Astrocyte of the hippocampus (primary cell): Measurements from ENCODE around the gene SS18L1.
"Not testable (repeated sequence)": the region's sequence is repeated elsewhere in the genome, so short reads cannot be mapped to it uniquely, and the experiment has no call there.

Source experiments
- DNase-seq: peaks from one replicate; pipeline ENCODE4 v3.0.0; 2011; ENCODE audit warnings: low read depth, low spot score

SS18L1 gene

GRCh38 chr20:62137478-62138203 lies 5.9 kb upstream of the SS18L1 start:
- no peak for DNase-seq

GRCh38 chr20:62138204-62138543 lies 5.4 kb upstream of the SS18L1 start:
- no peak for DNase-seq

DNA sequence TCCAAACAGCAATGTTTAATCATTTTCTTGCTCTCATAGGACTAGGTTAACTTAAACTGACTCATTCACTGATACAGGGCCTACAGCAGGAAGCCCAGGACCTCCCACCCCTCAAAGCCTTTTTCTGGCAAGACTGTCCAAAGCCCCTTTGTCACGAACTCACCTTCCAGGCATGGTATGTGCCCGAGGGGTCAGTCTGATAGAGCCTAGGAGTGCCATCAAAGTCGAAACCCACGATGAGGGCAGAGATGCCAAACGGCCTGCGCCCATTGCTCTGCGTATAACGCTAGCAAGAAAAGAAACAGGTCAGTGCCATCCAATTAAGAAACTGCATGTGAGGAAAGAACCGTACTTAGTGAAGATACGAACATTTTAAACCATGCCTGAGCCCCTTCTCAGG lies 4.7 kb upstream of the SS18L1 start:
- DNase-seq, result no peak

DNA sequence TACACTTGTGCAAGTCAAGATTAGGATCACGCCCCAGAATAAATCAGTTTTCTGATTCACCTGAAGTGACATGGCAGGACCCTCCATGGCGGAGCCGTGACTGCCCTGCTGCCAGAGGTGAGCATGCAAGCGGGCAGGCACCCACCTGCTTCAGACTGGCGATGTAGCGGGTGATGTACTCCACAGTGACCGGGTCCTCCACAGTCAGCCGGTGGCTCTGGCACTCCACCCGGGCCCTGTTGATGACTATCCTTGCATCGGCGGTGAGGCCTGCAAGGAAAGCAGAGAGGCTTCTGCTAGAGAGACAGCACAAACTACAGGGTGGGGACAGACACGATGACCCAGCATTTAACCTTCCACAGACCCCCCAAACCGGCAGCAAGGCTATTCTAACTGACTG lies 3.9 kb upstream of the SS18L1 start:
- no peak for DNase-seq

- DNase-seq, result no peak
Observed at GRCh38 chr20:62141043-62141396, 2.5 kb upstream of the SS18L1 start.

DNA sequence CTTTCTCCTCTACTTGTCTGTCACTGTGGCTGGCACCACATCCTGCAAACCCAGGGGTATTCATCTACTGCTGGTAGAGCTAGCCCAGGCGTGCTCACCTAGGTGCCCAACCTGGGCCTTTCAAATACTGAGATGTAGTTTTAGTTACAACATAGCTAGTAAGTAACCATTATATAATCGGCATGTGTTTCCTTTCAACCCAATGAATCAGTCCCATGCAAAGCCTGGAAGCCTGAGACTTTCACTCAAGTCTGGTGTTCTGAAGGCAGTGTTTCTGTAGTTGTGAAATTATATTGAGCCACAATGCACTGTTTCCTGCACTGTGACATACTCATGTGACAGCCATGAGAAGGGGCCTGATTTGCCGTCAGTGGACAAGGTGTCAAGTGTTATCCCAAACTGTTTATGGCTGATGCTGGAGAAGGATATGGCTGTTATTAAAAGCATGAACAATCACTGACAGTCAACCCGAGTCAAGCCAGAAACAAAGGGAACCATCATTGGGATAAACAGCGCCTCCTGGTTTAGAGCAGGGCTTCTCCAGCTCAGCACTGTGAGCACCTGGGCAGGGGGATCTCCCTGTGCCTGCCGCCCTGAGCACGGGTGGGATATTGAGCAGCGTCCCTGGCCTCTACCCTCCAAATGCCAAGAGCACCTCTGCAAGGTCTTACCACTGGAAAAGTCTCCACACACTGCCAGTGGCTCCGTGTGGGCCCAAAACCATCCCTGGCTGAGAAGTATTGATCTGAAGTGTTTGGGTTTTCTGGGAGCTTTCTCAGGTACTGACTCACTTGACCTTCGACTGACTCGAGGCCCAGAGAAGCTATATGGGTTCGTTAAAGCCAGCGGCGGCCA lies 1.9 kb upstream of the SS18L1 start:
- peak; percentile 42 for DNase-seq

DNA sequence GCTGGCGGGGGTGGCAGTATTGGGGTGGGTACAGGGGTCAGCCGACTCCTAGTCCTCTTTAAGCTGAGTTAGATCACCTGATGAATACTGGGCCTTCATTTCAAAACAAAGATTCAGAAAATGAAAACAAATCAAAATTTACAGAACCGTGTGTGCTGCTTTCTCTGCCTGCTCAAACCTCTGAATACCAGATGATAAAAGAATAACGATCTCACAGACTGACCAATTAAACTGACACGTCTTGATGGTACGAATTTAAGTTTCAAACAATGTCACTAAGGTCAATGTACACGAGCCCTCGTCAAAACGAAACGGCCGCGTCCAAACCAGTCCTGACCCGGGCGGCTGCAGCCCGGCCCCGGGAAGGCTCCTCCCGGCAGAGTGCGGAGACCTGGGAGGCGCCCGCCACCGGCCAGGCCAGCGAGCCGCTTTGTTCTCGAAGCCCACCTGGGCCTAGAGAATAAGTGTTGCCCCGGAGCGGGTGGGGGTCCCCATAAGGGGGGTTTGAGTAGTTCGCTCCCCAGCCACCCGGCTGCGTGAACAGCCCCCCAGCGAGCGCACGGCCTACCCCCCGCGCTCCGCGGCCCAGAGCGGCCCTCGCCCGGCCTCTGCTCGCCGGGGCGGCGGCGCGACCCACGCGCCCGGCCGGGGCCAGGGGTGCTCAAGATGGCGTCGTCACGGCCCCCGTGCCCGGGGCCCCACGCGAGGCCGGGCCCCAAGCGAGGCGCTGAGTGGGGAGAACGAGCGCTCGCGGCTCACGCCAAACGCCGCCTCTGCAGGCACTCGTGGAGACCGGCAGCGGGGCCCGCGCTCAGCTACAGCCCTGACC lies 1.1 kb upstream of the SS18L1 start:
- DNase-seq, result peak; percentile 47

- DNase-seq, result peak; percentile 82
Observed at GRCh38 chr20:62143957-62144825, 622 bp downstream of the SS18L1 start.

DNA sequence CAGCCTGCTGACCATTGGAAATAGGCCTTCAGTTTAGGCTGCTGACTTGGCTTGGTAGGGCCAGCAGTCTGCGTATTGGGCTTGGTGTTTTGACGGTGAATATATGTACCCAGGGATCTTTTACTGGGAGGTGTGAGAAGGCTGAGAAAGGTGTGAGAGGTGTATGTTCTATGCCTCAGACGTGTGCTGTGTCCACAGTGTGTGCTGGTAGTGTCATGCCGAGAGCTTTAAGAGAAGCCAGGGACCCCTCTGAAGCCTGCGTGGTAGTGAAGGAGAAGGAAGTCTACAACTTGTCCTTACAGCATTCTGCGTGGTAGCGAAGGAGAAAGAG lies 2.1 kb downstream of the SS18L1 start:
- no peak for DNase-seq

DNA sequence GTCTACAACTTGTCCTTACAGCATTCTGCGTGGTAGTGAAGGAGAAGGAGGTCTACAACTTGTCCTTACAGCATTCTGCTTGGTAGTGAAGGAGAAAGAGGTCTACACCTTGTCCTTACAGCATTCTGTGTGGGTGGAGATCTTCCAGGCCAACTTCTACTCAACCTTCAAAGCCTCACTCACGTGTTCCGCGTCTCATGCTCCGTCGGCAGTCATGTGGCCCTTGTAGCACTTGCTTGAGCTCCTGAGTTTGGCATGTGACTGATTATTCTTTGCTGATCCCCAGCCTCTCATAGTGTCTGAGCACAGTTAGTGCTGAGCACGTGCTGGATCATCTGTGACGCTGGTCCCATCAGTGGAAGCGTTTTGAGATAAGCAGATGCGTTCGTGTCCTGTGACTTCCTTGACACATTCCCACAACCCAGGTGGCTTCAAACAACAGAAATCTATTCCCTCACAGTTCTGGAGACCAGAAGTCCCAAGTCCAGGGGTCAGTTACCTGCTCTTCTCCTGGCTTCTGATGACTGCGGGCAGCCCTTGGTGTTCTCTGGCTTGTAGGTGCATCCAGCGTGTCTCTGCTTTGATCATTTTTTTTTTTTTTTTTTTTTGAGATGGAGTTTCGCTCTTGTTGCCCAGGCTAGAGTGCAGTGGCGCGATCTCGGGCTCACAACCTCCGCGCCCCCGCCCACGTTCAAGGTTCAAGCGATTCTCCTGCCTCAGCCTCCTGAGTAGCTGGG lies 2.6 kb downstream of the SS18L1 start:
- no peak for DNase-seq

DNA sequence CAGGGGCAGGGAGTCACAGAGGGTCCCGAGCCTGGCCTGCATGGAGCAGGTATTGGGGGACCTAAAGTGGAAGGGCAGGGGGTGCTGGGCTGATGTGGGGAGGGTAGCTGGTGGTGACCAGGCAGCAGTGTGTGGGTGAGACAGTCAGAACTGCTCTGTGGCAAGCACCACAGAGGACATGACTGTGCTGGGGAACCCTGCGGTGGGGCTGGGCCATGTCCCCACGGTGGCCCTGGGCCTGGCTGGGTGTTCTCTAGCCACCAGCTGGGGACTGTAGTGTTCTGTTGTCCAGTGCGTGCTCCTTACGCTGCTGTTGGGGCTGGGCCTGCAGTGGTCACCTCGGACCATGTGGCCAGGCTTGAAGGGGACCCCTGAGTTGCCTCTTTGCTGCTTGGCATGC lies 3.6 kb downstream of the SS18L1 start:
- no peak for DNase-seq

- DNase-seq, result no peak
Observed at GRCh38 chr20:62147528-62147927, 4.0 kb downstream of the SS18L1 start.

DNA sequence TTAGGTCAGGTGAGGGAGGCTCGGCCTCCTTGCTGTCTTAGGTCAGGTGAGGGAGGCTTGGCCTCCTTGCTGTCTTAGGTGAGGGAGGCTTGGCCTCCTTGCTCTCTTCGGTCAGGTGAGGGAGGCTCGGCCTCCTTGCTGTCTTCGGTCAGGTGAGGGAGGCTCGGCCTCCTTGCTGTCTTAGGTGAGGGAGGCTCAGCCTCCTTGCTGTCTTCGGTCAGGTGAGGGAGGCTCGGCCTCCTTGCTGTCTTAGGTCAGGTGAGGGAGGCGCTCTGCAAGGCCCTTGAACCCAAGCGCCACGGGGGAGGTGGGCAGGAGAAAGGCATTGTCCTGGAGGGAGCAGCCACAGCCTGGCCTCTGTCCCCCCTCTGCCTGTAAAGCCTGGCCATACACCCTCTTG lies 4.8 kb downstream of the SS18L1 start:
- DNase-seq, result not testable (repeated sequence)

DNA sequence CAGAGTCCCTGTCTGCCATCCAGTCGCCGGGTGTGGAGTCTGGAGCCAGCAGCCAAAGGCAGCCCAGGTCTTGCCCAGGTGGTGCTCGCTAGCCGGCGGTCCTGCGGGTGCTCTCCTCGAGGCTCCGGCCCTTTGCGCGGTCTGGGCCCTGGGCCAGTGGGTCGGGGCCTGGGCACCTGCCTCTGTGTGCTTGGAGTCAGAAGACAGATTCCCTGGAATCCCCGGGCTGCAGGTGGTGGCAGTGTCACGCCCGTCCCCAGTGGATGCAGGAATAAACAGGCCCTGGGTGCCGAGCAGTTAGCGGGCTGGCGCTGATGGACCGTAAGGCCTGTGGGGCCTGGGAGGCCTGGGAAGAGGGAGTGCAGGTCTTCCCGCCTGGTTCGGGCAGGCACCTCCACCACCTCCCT lies 5.3 kb downstream of the SS18L1 start:
- DNase-seq, result no peak

GRCh38 chr20:62149532-62150309 lies 6.2 kb downstream of the SS18L1 start:
- peak; percentile 68 for DNase-seq

- DNase-seq, result no peak
Observed at GRCh38 chr20:62150310-62150575, 6.7 kb downstream of the SS18L1 start.

- DNase-seq, result no peak
Observed at GRCh38 chr20:62151225-62151624, 7.7 kb downstream of the SS18L1 start.

GRCh38 chr20:62151835-62152364 lies 8.3 kb downstream of the SS18L1 start:
- no peak for DNase-seq

- DNase-seq, result peak; percentile 53
Observed at GRCh38 chr20:62155428-62156253, 12.1 kb downstream of the SS18L1 start.
